Activated CD4-positive, alpha-beta T cell treated with anti-CD3 and anti-CD28 coated beads, Interleukin-10, Interleukin-2, amounts not matched to agents 100 ng/mL and 50 ng/mL, durations not matched to agents 16 hours and 8 hours (primary cell): ENCODE data around the gene BARHL2.

Source experiments
- DNase-seq: peaks from one replicate; pipeline ENCODE4 v3.0.0-alpha.2; 2020

BARHL2 gene

GRCh38 chr1:90708826-90709225 is 8.3 kb downstream of the BARHL2 start:
- DNase-seq: no peak

- DNase-seq: no peak
Measured at GRCh38 chr1:90708236-90708786, 8.8 kb downstream of the BARHL2 start.

- no peak for DNase-seq
Measured at GRCh38 chr1:90707363-90707710, 9.8 kb downstream of the BARHL2 start.

GRCh38 chr1:90706437-90707362 is 10.4 kb downstream of the BARHL2 start:
- DNase-seq: peak; percentile 25

GRCh38 chr1:90705956-90706355 is 11.1 kb downstream of the BARHL2 start:
- no peak for DNase-seq

- no peak for DNase-seq
Measured at GRCh38 chr1:90704817-90705216, 12.3 kb downstream of the BARHL2 start.

- no peak for DNase-seq
Measured at GRCh38 chr1:90694846-90695245, 22.3 kb downstream of the BARHL2 start.

GRCh38 chr1:90687747-90688146 is 29.4 kb downstream of the BARHL2 start:
- DNase-seq: no peak

- no peak for DNase-seq
Measured at GRCh38 chr1:90675161-90675847, 41.8 kb downstream of the BARHL2 start.

GRCh38 chr1:90671741-90672140 is 45.4 kb downstream of the BARHL2 start:
- DNase-seq: no peak

- DNase-seq: no peak
Measured at GRCh38 chr1:90671251-90671650, 45.9 kb downstream of the BARHL2 start.
